Measurements from ENCODE around the gene SLC38A3. TPM values are rescaled to one million over a fixed set of nuclear protein-coding genes. Genes with fewer than 3 reads are reported as not detected.

Gene SLC38A3
- total and polyA plus RNA-seq, 2 of the 8 experiments (the other 6 are each of a cell fraction or from before 2014, with no cell fraction given), result 1.2 to 3.7 TPM

GRCh38 chr3:50266836-50267235 lies 61.8 kb downstream of the SLC38A3 start (continued):
- no peak for TF ChIP-seq KDM1A (IDR thresholded peaks at IDR 0.05; ENCODE audit: borderline replicate concordance, low read length)

All from H1 (cell line).